Smooth muscle cell (in vitro differentiated cells): ENCODE results near the gene KRTAP17-1. TPM values are rescaled to one million over a fixed set of nuclear protein-coding genes. Genes with fewer than 3 reads are reported as not detected.

ENCODE experiments used
- DNase-seq: peaks from one replicate; lab custom pipeline; 2025; ENCODE audit not compliant: unreplicated experiment; lab: John Stamatoyannopoulos, UW
- H2AFZ ChIP-seq: fragments of 200-600 bp; sonication (generic); 2 replicates; pipeline ENCODE4 v1.6.0; 2016; ENCODE audit warnings: antibody characterized with exemption, low read depth, mild to moderate bottlenecking
- H3F3A ChIP-seq: fragments of 200-600 bp; sonication (generic); 2 replicates; pipeline ENCODE4 v1.6.0; 2017; ENCODE audit warnings: antibody characterized with exemption, low read depth
- H3K27ac ChIP-seq: fragments of 200-600 bp; sonication (generic); 2 replicates; pipeline ENCODE4 v1.5.1; 2016; ENCODE audit warnings: low read depth, mild to moderate bottlenecking
- H3K27me3 ChIP-seq: fragments of 200-600 bp; sonication (generic); 2 replicates; pipeline ENCODE4 v1.6.1; 2016; ENCODE audit warnings: low read depth, mild to moderate bottlenecking
- H3K36me3 ChIP-seq: fragments of 200-600 bp; sonication (generic); 2 replicates; pipeline ENCODE4 v1.5.1; 2016; ENCODE audit warnings: low read depth
- H3K4me1 ChIP-seq: fragments of 200-600 bp; sonication (generic); 2 replicates; pipeline ENCODE4 v1.5.1; 2016; ENCODE audit warnings: low read depth
- H3K4me2 ChIP-seq: fragments of 200-600 bp; sonication (generic); 2 replicates; pipeline ENCODE4 v1.6.0; 2016; ENCODE audit warnings: mild to moderate bottlenecking
- H3K4me3 ChIP-seq: fragments of 200-600 bp; sonication (generic); 2 replicates; pipeline ENCODE4 v1.5.1; 2016; ENCODE audit warnings: mild to moderate bottlenecking
- H3K79me2 ChIP-seq: fragments of 200-600 bp; sonication (generic); 2 replicates; pipeline ENCODE4 v1.6.0; 2016; ENCODE audit warnings: low read depth, mild to moderate bottlenecking
- H3K9ac ChIP-seq: fragments of 200-600 bp; sonication (generic); 2 replicates; pipeline ENCODE4 v1.6.0; 2016; ENCODE audit warnings: low read depth
- H3K9me3 ChIP-seq: fragments of 200-600 bp; sonication (generic); replicated peaks from 2 replicates; pipeline ENCODE4 v1.5.1; 2016; ENCODE audit warnings: low read depth
- H4K20me1 ChIP-seq: fragments of 200-600 bp; sonication (generic); 2 replicates; pipeline ENCODE4 v1.6.0; 2016; ENCODE audit warnings: low read depth
- CTCF ChIP-seq: fragments of 200-600 bp; sonication (generic); IDR thresholded peaks from 2 replicates; pipeline ENCODE4 v1.5.1; 2017; ENCODE audit warnings: borderline replicate concordance, mild to moderate bottlenecking, antibody characterized with exemption; ENCODE audit not compliant: insufficient read depth, poor library complexity, severe bottlenecking
- WGBS: methylation state at CpG from one replicate; pipeline ENCODE4 v1.1.7; 2016; ENCODE audit warnings: low lambda C conversion rate; 5-methylcytosine and 5-hydroxymethylcytosine counted together
- polyA plus RNA-seq: library from polyadenylated mRNA; unstranded; fragments of >200 nt; fragmentation: Nextera tagmentation; extraction: Ambion mirVana; gene quantifications from 2 replicates; pipeline ENCODE4 v1.2.1, GENCODE V29; 2016
- total RNA-seq: library from RNA; depleted of rRNA; stranded (reverse); fragments of >200 nt; gene quantifications from 2 replicates; pipeline ENCODE4 v1.2.3, GENCODE V29; 2014

Gene KRTAP17-1
- total and polyA plus RNA-seq, 2 experiments from 2014 or later = not detected

DNA sequence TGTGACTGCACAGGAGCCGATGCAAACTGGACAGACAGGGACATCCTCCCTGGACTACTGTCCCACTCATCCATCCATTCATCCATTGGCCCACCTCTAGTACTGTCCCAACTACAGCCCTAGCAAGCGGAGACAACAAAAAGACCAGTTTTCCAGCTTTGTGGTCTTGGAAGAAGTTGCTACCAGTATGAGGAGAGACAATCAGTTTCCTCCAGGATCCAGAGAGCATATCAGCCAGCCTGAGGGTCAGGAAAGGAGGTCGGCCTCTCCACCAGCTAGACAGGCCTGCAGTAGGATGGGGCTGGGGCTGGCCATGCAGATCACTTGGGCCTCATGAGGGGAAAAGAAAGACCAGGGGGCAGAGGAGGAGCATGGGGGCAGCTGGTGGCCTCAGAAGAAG lies 18.3 kb upstream of the KRTAP17-1 start:
- DNase-seq = no peak
- 95% methylated on average over 3 of the region's 3 CpGs for WGBS
- no peaks in the 10 kb centered on the region for H4K20me1 ChIP-seq

GRCh38 chr17:41333098-41333497 lies 17.6 kb upstream of the KRTAP17-1 start:
- Histone ChIP-seq H2AFZ (no peak overlapping the region), H3K9ac (no peak overlapping the region), H3K79me2 (no peaks in the 10 kb centered on the region), H3K36me3 (no peaks in the 10 kb centered on the region), H4K20me1 (no peaks in the 10 kb centered on the region), H3K4me1 (no peaks in the 10 kb centered on the region), H3K4me3 (no peak overlapping the region), H3K4me2 (no peak overlapping the region), H3K27me3 (no peaks in the 10 kb centered on the region), H3K27ac (no peak overlapping the region), H3F3A (no peaks in the 10 kb centered on the region), H3K9me3 (no peaks in the 10 kb centered on the region)
- TF ChIP-seq CTCF = no peak
- WGBS = 93% methylated on average over 5 of the region's 5 CpGs
- DNase-seq = no peak

More for the DNA sequence above, 18.3 kb upstream of the KRTAP17-1 start:
- H3K27ac ChIP-seq = no peak overlapping the region
- no peaks in the 10 kb centered on the region for H3K27me3 ChIP-seq
- no peak overlapping the region for H2AFZ ChIP-seq
- H3K4me2 ChIP-seq = no peak overlapping the region
- TF ChIP-seq CTCF = no peak
- H3K4me3 ChIP-seq = no peak overlapping the region
- no peaks in the 10 kb centered on the region for H3K79me2 ChIP-seq
- no peaks in the 10 kb centered on the region for H3K9me3 ChIP-seq
- no peak overlapping the region for H3K9ac ChIP-seq
- no peaks in the 10 kb centered on the region for H3K36me3 ChIP-seq
- H3K4me1 ChIP-seq = no peaks in the 10 kb centered on the region
- H3F3A ChIP-seq = no peaks in the 10 kb centered on the region

GRCh38 chr17:41332239-41332638 lies 16.7 kb upstream of the KRTAP17-1 start:
- Histone ChIP-seq H2AFZ (no peak overlapping the region), H3K79me2 (no peaks in the 10 kb centered on the region), H3K27ac (no peak overlapping the region), H4K20me1 (no peaks in the 10 kb centered on the region), H3K4me2 (no peak overlapping the region), H3K9me3 (no peaks in the 10 kb centered on the region), H3K4me3 (no peak overlapping the region), H3K36me3 (no peaks in the 10 kb centered on the region), H3F3A (no peaks in the 10 kb centered on the region), H3K9ac (no peak overlapping the region), H3K4me1 (no peaks in the 10 kb centered on the region), H3K27me3 (no peaks in the 10 kb centered on the region)
- TF ChIP-seq CTCF = no peak
- WGBS = 85% methylated on average over 2 of the region's 2 CpGs
- DNase-seq = no peak

DNA sequence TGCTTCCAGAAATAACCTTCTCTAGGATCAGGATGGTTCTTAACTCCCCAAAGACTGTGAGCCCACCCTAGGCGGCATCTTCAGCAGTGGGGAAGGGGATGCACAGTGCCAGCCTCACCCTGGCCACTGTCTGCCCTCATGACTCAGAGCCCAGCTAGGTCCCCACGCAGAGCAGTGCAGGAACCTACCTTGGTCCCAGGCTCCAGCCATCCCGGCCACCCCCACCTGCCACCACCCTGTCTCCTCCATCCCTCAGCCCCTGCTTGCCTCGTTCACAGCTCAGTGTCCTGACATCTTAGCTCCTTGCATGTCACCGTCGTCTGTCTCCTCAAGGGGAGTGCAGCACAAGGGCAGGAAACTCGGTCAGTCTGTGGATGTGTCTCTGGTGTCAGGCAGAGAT lies 16.1 kb upstream of the KRTAP17-1 start:
- Histone ChIP-seq H3K27ac (no peak overlapping the region), H3K4me2 (no peak overlapping the region), H3K36me3 (no peaks in the 10 kb centered on the region), H3K4me1 (no peaks in the 10 kb centered on the region), H3K9me3 (no peaks in the 10 kb centered on the region), H3K9ac (no peak overlapping the region), H3K27me3 (no peaks in the 10 kb centered on the region), H3K4me3 (no peak overlapping the region), H4K20me1 (no peaks in the 10 kb centered on the region), H3F3A (no peaks in the 10 kb centered on the region), H2AFZ (no peak overlapping the region), H3K79me2 (no peaks in the 10 kb centered on the region)
- WGBS = 83% methylated on average over 7 of the region's 7 CpGs
- TF ChIP-seq CTCF = no peak
- no peak for DNase-seq
